HG02852 (cell line): Measurements from ENCODE around the gene IQGAP1.
"Not testable (repeated sequence)": the region's sequence is repeated elsewhere in the genome, so short reads cannot be mapped to it uniquely, and the experiment has no call there.

ENCODE experiments used
- ATAC-seq: cut with Tn5 transposase; IDR thresholded peaks from one replicate; pipeline ENCODE4 v1.9.1; 2021; ENCODE audit warnings: mild to moderate bottlenecking, moderate library complexity; ENCODE audit not compliant: unreplicated experiment

The IQGAP1 gene, protein sequence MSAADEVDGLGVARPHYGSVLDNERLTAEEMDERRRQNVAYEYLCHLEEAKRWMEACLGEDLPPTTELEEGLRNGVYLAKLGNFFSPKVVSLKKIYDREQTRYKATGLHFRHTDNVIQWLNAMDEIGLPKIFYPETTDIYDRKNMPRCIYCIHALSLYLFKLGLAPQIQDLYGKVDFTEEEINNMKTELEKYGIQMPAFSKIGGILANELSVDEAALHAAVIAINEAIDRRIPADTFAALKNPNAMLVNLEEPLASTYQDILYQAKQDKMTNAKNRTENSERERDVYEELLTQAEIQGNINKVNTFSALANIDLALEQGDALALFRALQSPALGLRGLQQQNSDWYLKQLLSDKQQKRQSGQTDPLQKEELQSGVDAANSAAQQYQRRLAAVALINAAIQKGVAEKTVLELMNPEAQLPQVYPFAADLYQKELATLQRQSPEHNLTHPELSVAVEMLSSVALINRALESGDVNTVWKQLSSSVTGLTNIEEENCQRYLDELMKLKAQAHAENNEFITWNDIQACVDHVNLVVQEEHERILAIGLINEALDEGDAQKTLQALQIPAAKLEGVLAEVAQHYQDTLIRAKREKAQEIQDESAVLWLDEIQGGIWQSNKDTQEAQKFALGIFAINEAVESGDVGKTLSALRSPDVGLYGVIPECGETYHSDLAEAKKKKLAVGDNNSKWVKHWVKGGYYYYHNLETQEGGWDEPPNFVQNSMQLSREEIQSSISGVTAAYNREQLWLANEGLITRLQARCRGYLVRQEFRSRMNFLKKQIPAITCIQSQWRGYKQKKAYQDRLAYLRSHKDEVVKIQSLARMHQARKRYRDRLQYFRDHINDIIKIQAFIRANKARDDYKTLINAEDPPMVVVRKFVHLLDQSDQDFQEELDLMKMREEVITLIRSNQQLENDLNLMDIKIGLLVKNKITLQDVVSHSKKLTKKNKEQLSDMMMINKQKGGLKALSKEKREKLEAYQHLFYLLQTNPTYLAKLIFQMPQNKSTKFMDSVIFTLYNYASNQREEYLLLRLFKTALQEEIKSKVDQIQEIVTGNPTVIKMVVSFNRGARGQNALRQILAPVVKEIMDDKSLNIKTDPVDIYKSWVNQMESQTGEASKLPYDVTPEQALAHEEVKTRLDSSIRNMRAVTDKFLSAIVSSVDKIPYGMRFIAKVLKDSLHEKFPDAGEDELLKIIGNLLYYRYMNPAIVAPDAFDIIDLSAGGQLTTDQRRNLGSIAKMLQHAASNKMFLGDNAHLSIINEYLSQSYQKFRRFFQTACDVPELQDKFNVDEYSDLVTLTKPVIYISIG (N-terminal part only)

DNA sequence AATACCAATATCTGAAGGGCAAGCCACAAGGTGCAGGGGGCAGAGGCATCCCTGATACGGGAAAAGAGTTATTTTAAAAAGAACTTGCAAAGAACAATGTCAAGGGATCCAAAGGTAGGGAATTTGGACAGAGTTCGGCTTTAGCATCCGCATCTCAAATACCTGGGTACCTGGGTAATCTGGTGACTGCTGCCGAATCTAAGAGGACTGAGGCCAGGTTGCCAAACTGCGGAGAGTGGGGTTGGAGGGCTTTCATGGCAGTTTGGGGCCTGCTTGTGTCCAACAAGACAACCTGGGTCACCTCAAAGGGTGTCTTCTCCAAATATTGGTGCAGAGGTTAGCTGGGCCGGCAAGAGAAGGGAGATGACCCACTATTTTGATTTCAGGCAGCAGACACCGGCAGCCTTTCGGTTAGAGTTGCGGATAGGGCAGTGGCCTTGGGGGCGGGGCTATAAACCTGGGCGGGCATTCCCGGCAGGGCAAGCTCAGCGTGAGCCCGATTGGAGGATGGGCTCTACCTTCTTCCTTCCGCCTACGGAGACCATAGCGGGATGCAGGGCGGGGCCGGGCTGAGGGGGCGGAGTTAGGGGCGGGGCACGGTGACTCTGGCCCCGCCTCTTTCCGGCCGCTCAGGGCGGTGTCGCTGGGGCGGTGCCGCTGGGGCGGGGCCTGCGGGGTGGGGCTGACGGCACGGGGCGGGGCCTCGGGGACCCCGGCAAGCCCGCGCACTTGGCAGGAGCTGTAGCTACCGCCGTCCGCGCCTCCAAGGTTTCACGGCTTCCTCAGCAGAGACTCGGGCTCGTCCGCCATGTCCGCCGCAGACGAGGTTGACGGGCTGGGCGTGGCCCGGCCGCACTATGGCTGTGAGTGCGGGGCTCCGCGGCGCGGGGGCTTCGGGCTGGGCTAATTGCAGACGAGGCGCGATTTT is at the start of gene IQGAP1:
TSS of gene IQGAP1 (plus strand) at position 709 of the 928 bp plus-strand sequence. CDS start at position 809, 100 bp downstream.
- peak; percentile 88 for ATAC-seq

GRCh38 chr15:90338532-90338931 is 49.5 kb upstream of the IQGAP1 start:
- ATAC-seq: no peak

DNA sequence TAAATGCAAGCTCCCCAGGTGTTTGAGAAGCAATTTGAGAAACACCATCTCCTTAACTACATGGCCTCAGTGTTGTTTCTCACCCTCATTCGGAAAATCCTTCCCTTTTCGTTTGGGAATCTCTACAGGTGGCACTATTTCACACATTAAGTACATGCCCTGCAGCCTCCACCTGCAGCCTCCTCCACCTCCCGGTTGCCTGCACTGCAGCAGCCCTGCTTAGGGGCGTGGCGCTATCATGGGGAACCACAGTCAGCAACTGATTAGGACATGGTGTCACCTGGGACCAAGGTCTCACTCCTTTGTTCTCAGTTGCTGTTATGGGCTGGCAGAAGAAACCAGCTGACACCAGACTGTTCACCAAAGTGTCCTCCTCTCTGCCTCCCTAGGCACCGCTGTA is 47.7 kb upstream of the IQGAP1 start:
- no peak for ATAC-seq

GRCh38 chr15:90343302-90343790 is 44.7 kb upstream of the IQGAP1 start:
- ATAC-seq: no peak

GRCh38 chr15:90344662-90345061 is 43.4 kb upstream of the IQGAP1 start:
- ATAC-seq: no peak

DNA sequence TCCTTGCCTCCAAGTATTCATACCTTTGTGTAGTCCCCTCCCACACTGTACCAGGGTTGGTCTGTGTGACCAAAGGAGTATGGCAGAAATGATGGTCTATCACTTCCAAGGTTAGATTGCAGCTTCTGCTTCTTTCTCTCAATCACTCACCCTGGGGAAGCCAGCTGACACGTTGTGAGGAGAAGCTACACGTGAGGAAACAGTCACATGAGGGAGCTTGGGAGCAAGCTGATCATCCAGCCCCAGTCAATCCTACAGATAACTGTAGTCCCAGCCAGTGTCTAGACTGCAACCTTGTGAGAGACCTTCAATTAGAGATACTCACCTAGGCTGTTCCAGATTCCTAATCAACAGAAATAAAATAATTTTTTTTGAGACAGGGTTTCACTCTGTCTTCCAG is 42.2 kb upstream of the IQGAP1 start:
- ATAC-seq: no peak

GRCh38 chr15:90347431-90348065 is 40.5 kb upstream of the IQGAP1 start:
- not testable (repeated sequence) for ATAC-seq

GRCh38 chr15:90348456-90348855 is 39.6 kb upstream of the IQGAP1 start:
- no peak for ATAC-seq

DNA sequence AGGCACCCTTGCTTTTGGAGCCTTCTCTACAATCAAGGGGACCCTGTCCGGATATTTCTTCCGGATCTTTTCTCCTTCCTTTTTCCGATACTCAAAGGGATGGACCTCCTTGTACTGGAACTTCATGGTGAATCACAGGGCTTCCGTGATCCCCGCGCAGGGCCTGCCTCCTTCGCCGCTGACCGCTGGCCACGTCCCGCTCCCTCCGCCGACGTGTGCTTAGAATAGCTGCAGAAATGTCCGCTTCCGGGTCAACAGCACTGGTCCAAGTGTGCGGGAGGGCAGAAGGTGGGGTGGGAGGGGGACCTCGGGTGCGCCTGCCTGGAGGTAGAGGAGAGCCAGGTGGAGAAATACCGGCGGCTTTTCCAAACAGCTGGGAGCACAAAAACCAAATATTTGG is 39.0 kb upstream of the IQGAP1 start:
- ATAC-seq: no peak

- ATAC-seq: no peak
These were observed 38.2 kb upstream of the IQGAP1 start for GRCh38 chr15:90349821-90350220.

DNA sequence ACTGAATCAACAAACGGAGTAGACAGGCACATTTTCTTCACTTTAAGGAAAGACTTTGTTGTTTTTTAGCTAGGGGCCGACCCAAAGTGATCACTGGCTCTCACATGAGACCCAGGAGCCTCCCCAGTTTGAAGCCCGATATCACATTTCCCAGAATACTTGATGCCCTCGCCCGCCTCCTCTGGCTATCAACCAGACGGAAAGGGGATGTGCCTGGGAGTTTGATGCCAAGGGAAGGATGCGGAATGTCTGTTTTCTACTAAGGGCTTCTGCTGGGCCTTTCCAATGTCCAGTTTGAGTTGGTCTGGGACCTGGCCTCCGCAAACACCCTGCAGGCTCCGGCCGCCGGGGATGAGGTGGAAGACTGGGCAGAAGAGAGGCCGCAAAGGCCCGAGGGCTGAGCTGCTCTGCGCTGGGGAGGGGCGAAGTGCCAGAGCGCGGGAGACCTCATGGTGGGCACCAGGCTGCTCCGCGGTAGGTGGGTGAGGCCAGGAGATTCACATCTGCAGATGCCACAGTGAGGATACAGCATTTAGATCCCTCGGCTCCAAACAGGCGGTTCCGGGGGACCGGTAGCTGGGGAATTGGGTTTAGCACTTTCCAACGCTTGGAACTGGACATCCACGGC is 36.4 kb upstream of the IQGAP1 start:
- ATAC-seq: peak; percentile 6

DNA sequence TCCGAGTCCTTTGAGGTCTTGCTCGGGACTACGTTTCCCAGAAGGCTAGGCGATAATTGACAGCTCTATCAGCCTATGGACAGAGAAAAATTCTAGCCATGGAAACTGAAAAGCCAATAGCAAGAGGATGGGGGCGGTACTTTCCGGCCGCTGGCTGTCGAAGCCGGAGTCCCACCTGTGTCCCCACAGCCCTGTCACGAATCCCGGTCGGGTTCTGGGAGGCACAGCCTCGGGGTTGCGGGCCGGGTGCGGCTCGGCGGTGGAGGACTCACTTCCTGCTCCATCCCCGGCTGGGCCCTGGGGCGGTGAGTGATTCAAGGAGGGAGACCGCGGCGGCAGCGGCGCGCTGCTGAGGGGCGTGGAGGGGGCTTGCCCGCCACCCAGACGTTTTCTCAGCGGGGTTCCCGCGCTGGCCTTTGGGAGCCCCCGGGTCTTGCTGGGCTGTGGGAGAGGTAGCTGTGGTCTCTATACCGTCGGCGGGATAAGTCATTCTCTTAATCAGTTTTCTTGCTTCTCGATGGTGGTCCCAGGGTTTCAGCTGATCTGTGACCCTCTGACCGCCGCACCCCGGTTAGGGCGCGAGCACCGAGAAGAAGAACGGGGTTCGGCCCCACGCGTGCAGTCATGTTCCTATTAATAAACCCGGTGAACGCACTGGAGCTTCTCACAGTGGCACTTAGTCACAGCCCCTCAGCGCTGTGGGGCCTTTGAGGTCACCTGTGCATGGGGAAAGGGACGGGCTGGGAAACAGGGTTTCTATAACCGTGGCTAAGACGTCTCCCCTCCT is 35.7 kb upstream of the IQGAP1 start, which contains the start of gene ZNF774:
TSS of gene ZNF774 (plus strand) at position 178 of the 787 bp plus-strand sequence. CDS start 2,377 bp downstream, outside the sequence.
- ATAC-seq: peak; percentile 99

DNA sequence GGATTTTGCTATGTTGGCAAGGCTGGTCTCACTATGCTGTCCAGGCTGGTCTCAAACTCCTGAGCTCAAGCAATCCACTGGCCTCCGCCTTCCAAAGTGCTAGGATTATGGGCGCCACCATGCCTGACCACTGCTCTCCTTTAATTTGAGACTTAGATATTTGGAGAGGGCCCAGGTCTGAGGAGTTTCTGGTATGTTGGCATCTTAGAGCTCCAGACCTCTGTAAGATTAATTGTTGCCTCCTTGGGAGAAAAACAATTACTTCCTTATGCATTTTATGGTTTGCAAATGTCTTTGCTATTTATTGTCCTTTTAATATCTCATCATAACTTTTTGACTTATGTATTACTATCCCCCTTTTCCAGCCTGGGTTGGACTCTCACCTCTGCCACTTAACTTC is 33.1 kb upstream of the IQGAP1 start:
- no peak for ATAC-seq

DNA sequence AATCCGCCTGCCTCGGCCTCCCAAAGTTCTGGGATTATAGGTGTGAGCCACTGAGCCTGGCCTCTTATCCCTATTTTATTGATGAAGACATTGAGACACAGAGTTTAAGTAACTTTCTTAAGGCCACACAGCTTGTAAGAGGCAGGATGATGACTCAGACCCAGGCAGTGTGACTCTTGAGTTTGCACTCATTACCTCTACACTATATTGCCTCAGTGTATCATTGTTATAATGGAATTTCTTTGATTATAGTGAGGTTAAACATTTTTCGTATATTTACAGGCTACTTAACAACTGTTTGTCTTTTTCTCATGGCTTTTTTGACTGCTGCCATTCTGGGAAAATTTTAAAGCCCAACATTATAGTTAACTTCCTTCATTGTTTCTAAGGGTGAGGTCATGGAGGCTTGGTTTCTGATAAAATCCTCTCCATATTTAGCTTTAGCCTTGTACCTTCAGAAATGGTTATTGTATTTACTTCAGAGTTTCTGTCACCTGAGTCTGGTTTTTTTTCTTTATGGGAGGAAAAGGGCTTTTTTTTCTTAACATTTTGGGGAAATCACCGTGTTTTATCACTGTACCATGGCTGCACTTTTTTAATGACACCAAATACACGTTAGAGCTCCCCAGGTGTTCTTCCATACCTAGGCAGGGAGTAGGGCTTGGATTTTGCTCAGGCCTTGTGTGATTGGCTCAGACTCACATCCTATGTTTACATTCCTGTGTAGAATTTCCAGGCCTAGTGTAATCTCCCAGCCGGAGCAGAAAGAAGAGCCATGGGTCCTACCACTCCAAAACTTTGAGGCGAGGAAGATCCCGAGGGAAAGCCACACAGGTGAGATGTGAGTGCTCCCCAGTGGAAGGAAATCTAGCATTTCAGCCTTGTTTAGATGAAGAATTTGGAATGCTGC is 29.7 kb upstream of the IQGAP1 start:
- no peak for ATAC-seq

- ATAC-seq: no peak
These were observed 27.3 kb upstream of the IQGAP1 start for GRCh38 chr15:90360746-90361145.

DNA sequence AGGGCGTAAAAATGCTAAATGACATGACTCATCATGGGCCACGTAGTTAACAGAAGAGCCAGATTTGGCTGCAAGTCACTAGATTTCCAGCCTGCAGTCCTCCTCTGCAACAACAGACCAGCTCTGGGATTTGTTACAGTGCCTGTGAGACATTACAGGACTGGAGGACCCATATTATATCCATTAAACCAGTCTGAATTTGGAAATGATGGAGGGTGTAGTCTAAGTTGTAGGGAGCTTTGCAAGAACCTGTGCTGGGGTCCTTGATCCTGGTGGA is 25.2 kb upstream of the IQGAP1 start:
- no peak for ATAC-seq

DNA sequence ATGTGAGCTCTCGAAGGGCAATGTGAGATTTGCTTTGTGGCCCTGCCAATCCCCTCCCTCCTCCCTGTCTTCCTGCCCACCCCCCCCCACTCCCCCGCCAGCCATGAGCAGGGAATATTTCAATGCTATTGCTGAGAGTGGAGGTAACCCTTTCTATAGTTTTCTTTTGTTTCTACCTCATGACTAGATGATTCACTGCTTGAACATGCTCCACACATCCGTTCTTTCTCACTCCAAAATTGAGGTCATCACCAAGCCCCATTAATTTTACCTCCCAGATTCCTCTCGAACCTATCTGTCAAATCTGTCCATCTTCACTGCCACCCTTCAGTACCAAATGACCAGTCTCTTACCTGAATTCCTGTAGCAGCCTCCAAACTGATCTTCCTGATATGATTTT is 23.8 kb upstream of the IQGAP1 start:
- no peak for ATAC-seq
